ENCODE measurements around the gene GNL1. TPM values are rescaled to one million over a fixed set of nuclear protein-coding genes. Genes with fewer than 3 reads are reported as not detected.

The GNL1 gene
- total and polyA plus RNA-seq, 4 donors: 52.6 to 116 (median 75.3) TPM

- H3K36me3 ChIP-seq (ENCODE audit: control insufficient read depth in 1 of 2, insufficient read depth in 2 of 2, low read length in 1 of 2): no peaks in the 10 kb centered on the region
- H3K9me3 ChIP-seq (ENCODE audit: control insufficient read depth, low read length): no peaks in the 10 kb centered on the region
- peak overlapping the region; percentile 32 to 75 for H3K4me3 ChIP-seq (ENCODE audit: low read length in 2 of 2)
- ATAC-seq (ENCODE audit: low FRiP score) (peak; percentile 96), DNase-seq (peak; percentile 93 to 95)
- no peaks in the 10 kb centered on the region for H3K27me3 ChIP-seq (ENCODE audit: control insufficient read depth in 1 of 2, insufficient read depth in 2 of 2, low read length in 1 of 2)
- H3K4me1 ChIP-seq (ENCODE audit: control insufficient read depth in 1 of 2, insufficient read depth in 2 of 2, low read length in 2 of 2): no peaks in the 10 kb centered on the region
- H3K27ac ChIP-seq (ENCODE audit: low read depth in 1 of 2, low read length in 2 of 2): peak overlapping the region in 1 of 2 donors; percentile 52
- WGBS, 2 donors: 3 to 4% methylated on average over 33 of the region's 33 CpGs
- intact Hi-C loops (cut with DNase I): no loop called here
Observed at GRCh38 chr6:30515944-30516753, 40.1 kb downstream of the GNL1 start.

DNA sequence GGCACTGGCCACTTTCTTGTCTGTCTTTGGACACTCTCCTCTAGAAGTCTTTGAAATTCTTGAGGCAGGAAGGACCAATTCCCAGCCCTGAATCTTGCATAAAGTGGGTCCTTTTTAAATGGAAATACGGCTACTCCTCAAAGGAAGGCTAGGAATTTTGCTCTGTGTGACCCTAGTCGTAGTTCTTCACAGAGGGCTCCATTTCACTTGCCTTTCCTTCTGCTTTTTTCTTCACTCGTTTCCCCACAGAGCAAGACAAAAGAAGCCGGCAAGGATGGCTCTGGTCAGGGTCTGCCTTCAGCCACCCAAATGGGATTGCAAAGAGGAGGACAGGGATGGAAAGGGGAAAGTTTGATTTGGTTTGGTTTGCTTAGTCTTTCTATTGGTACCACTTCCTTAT, 41.2 kb downstream of the GNL1 start:
- intact Hi-C loops (cut with DNase I): no loop called here

DNA sequence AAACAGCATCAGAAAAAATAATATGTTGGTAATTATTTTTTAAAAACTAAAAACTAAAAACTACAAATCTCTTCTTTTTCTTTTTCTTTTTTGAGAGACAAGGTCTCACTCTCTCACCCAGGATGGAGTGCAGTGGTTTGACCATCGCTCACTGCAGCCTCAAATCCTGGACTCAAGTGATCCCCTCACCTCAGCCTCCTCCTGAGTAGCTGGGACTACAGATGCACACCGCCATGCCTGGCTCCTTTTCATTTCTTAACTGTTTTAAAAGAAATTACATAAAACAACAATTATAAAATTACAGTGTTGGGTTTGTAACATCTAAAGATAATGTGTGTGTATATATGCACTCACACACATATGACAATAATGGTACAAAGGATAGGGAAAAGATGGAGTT, 42.8 kb downstream of the GNL1 start:
- no peak for ATAC-seq (ENCODE audit: low FRiP score)
- intact Hi-C loops (cut with DNase I): no loop called here
- DNase-seq: no peak
- H3K4me3 ChIP-seq (ENCODE audit: low read length in 2 of 2): no peak overlapping the region
- no peaks in the 10 kb centered on the region for H3K36me3 ChIP-seq (ENCODE audit: control insufficient read depth in 1 of 2, insufficient read depth in 2 of 2, low read length in 1 of 2)
- H3K27ac ChIP-seq (ENCODE audit: low read depth in 1 of 2, low read length in 2 of 2): no peak overlapping the region
- H3K4me1 ChIP-seq (ENCODE audit: control insufficient read depth in 1 of 2, insufficient read depth in 2 of 2, low read length in 2 of 2): no peaks in the 10 kb centered on the region
- no peaks in the 10 kb centered on the region for H3K9me3 ChIP-seq (ENCODE audit: control insufficient read depth, low read length)
- 89 to 94% methylated on average over 2 of the region's 2 CpGs for WGBS, 2 donors
- no peaks in the 10 kb centered on the region for H3K27me3 ChIP-seq (ENCODE audit: control insufficient read depth in 1 of 2, insufficient read depth in 2 of 2, low read length in 1 of 2)

More for the DNA sequence above, 41.2 kb downstream of the GNL1 start:
- WGBS, 2 donors: 21 to 28% methylated on average over 4 of the region's 4 CpGs
- Histone ChIP-seq H3K27me3 (ENCODE audit: control insufficient read depth in 1 of 2, insufficient read depth in 2 of 2, low read length in 1 of 2) (no peaks in the 10 kb centered on the region), H3K36me3 (ENCODE audit: control insufficient read depth in 1 of 2, insufficient read depth in 2 of 2, low read length in 1 of 2) (no peaks in the 10 kb centered on the region), H3K4me1 (ENCODE audit: control insufficient read depth in 1 of 2, insufficient read depth in 2 of 2, low read length in 2 of 2) (no peaks in the 10 kb centered on the region), H3K9me3 (ENCODE audit: control insufficient read depth, low read length) (no peaks in the 10 kb centered on the region), H3K4me3 (ENCODE audit: low read length in 2 of 2) (no peak overlapping the region), H3K27ac (ENCODE audit: low read depth in 1 of 2, low read length in 2 of 2) (no peak overlapping the region)
- ATAC-seq (ENCODE audit: low FRiP score): no peak
- DNase-seq: no peak

DNA sequence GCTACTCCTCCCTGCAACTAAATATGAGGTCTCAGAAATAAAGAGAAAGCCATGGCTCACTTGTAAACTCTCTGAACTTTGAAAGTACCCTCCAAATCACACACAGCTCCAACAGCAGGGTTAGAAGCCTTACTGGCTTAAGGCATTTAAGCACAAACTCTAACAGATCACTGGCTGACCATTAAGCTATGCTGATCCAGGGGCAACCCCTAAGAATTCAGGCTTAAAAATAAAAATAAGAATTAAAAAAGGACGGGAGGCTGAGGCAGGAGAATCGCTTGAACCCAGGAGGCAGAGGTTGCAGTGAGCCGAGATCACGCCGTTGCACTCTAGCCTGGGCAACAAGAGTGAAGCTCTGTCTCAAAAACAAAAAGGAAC, 45.1 kb downstream of the GNL1 start:
- H3K4me3 ChIP-seq (ENCODE audit: low read length in 2 of 2): no peak overlapping the region
- no peaks in the 10 kb centered on the region for H3K9me3 ChIP-seq (ENCODE audit: control insufficient read depth, low read length)
- H3K36me3 ChIP-seq (ENCODE audit: control insufficient read depth in 1 of 2, insufficient read depth in 2 of 2, low read length in 1 of 2): no peaks in the 10 kb centered on the region
- DNase-seq (no peak), ATAC-seq (ENCODE audit: low FRiP score) (no peak)
- no peaks in the 10 kb centered on the region for H3K4me1 ChIP-seq (ENCODE audit: control insufficient read depth in 1 of 2, insufficient read depth in 2 of 2, low read length in 2 of 2)
- H3K27me3 ChIP-seq (ENCODE audit: control insufficient read depth in 1 of 2, insufficient read depth in 2 of 2, low read length in 1 of 2): no peaks in the 10 kb centered on the region
- 59 to 74% methylated on average over 5 of the region's 5 CpGs for WGBS, 2 donors
- intact Hi-C loops (cut with DNase I): no loop called here
- no peak overlapping the region for H3K27ac ChIP-seq (ENCODE audit: low read depth in 1 of 2, low read length in 2 of 2)

DNA sequence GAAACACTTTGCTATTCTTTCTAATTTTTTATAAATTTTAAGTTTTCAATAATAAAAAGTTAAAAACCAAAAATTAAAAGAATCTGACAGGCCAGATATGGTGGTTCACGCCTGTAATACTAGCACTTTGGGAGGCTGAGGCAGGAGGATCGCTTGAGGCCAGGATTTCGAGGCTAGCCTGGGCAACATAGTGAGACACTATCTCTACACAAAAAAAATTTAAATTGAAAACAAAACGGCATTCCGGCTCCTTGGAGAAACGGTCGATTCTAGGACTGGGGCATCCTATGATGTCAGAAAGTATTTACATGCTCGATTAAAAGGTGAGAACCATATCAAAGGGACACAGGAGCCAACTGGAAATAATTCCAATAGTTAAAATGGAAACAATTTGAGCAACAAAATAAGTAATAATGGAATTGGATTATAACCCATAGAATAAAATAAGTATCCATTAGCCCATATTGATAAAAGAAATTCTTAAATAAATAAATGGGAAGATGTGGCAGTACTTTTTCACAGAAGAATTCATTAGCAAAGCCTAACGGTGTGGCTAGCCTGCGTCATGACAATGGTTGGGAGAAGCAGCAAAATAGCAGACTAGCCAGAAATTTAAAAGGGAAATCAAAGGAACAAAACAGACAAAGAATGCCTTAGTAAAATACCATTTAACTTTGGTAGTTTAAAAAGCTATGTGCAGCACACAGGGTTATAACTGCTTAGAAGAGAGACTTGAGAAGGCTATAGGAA, 45.7 kb downstream of the GNL1 start:
- intact Hi-C loops (cut with DNase I): no loop called here
- Histone ChIP-seq H3K9me3 (ENCODE audit: control insufficient read depth, low read length) (no peaks in the 10 kb centered on the region), H3K27ac (ENCODE audit: low read depth in 1 of 2, low read length in 2 of 2) (no peak overlapping the region), H3K4me3 (ENCODE audit: low read length in 2 of 2) (no peak overlapping the region), H3K27me3 (ENCODE audit: control insufficient read depth in 1 of 2, insufficient read depth in 2 of 2, low read length in 1 of 2) (no peaks in the 10 kb centered on the region), H3K4me1 (ENCODE audit: control insufficient read depth in 1 of 2, insufficient read depth in 2 of 2, low read length in 2 of 2) (no peaks in the 10 kb centered on the region), H3K36me3 (ENCODE audit: control insufficient read depth in 1 of 2, insufficient read depth in 2 of 2, low read length in 1 of 2) (no peaks in the 10 kb centered on the region)
- no peak for DNase-seq
- ATAC-seq (ENCODE audit: low FRiP score): no peak
- WGBS, 2 donors: 79 to 82% methylated on average over 10 of the region's 10 CpGs

GRCh38 chr6:30508890-30509736, 47.2 kb downstream of the GNL1 start:
- Histone ChIP-seq H3K27me3 (ENCODE audit: control insufficient read depth in 1 of 2, insufficient read depth in 2 of 2, low read length in 1 of 2) (no peaks in the 10 kb centered on the region), H3K4me3 (ENCODE audit: low read length in 2 of 2) (no peak overlapping the region), H3K36me3 (ENCODE audit: control insufficient read depth in 1 of 2, insufficient read depth in 2 of 2, low read length in 1 of 2) (no peaks in the 10 kb centered on the region), H3K9me3 (ENCODE audit: control insufficient read depth, low read length) (no peaks in the 10 kb centered on the region), H3K27ac (ENCODE audit: low read depth in 1 of 2, low read length in 2 of 2) (no peak overlapping the region), H3K4me1 (ENCODE audit: control insufficient read depth in 1 of 2, insufficient read depth in 2 of 2, low read length in 2 of 2) (no peaks in the 10 kb centered on the region)
- DNase-seq (no peak), ATAC-seq (ENCODE audit: low FRiP score) (no peak)
- 48 to 50% methylated on average over 5 of the region's 5 CpGs for WGBS, 2 donors
- intact Hi-C loops (cut with DNase I): no loop called here

DNA sequence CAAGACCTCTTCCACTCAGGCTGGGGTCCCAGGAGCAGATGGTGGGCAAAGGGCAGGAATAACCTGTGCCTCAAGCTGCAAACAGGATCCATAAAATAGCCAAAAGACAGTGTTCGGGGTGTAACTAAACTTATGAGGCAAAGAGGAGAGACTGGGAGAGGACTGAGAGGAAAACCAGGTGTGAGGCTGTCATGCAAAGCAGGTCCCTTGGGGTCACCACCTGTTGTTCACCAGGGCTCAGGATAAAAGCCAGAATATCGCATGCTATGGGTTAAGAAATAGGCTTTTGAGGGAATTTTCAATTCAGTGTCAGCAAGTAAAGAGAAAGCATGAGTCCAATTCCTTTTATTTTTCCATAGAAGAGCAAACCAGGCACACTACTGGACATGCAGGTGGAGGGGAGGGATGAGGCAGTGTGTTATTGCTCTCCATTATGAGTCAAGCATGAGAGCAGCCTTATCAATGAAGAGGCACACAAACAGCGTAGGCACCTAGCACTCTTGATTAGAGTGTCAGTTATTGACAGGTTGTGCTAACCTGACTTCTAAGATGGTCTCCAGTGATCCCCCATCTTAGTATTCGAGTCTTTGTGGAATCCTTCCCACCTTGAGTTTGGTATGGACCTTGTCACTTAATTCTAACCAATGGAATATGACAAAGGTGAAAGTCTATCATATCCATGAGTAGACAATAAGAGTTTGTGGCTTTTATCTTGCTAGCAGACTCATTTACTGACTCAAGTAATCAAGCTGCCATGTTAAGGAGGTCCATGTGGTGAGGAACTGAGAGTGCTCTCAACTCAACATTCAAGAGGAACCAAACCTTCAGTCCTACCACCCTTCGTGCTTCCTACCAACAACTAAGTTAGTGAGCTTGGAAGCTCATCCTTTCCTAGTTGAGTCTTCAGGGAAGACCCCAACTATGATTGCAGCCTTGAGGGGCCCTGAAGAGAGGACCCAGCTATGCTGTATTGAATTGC, 48.2 kb downstream of the GNL1 start:
- intact Hi-C loops (cut with DNase I): no loop called here
- no peaks in the 10 kb centered on the region for H3K9me3 ChIP-seq (ENCODE audit: control insufficient read depth, low read length)
- H3K36me3 ChIP-seq (ENCODE audit: control insufficient read depth in 1 of 2, insufficient read depth in 2 of 2, low read length in 1 of 2): no peaks in the 10 kb centered on the region
- H3K4me1 ChIP-seq (ENCODE audit: control insufficient read depth in 1 of 2, insufficient read depth in 2 of 2, low read length in 2 of 2): no peaks in the 10 kb centered on the region
- H3K4me3 ChIP-seq (ENCODE audit: low read length in 2 of 2): no peak overlapping the region
- no peaks in the 10 kb centered on the region for H3K27me3 ChIP-seq (ENCODE audit: control insufficient read depth in 1 of 2, insufficient read depth in 2 of 2, low read length in 1 of 2)
- 86 to 87% methylated on average over 5 of the region's 5 CpGs for WGBS, 2 donors
- H3K27ac ChIP-seq (ENCODE audit: low read depth in 1 of 2, low read length in 2 of 2): no peak overlapping the region
- ATAC-seq (ENCODE audit: low FRiP score) (no peak), DNase-seq (no peak)
